ENCODE measurements around the gene LEAP2. TPM values are rescaled to one million over a fixed set of nuclear protein-coding genes. Genes with fewer than 3 reads are reported as not detected.
"Not testable (repeated sequence)": the region's sequence is repeated elsewhere in the genome, so short reads cannot be mapped to it uniquely, and the experiment has no call there.

Gene LEAP2
- total RNA-seq, 1 donor from 2014 or later = 1.7 TPM

DNA sequence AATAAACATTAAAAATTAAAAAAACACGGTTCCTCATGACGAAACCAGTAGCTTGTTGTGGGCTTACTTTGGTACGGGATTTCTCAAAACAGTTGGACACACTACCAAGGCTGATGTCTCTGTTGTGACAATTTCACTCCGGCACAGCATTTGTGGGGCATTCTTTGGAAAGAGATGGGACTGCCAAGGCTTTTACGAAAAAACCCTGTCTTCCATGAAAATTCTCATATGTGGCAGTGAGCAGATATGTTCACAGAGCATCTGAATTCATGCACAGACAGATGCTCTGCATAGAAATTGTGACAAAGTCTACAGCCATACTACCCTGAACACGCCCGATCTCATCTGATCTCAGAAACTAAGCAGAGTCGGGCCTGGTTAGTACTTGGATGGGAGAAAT is 25.2 kb upstream of the LEAP2 start:
- Histone ChIP-seq H3K4me3 (no peak overlapping the region), H3K27me3 (ENCODE audit: low read depth) (no peaks in the 10 kb centered on the region), H3K4me1 (peaks cover 1% of the 10 kb centered on the region), H3K36me3 (no peaks in the 10 kb centered on the region), H3K9me3 (no peaks in the 10 kb centered on the region), H3K27ac (no peak overlapping the region)
- intact Hi-C loops (cut with DNase I) = no loop called here
- TF ChIP-seq, protein P1, sequence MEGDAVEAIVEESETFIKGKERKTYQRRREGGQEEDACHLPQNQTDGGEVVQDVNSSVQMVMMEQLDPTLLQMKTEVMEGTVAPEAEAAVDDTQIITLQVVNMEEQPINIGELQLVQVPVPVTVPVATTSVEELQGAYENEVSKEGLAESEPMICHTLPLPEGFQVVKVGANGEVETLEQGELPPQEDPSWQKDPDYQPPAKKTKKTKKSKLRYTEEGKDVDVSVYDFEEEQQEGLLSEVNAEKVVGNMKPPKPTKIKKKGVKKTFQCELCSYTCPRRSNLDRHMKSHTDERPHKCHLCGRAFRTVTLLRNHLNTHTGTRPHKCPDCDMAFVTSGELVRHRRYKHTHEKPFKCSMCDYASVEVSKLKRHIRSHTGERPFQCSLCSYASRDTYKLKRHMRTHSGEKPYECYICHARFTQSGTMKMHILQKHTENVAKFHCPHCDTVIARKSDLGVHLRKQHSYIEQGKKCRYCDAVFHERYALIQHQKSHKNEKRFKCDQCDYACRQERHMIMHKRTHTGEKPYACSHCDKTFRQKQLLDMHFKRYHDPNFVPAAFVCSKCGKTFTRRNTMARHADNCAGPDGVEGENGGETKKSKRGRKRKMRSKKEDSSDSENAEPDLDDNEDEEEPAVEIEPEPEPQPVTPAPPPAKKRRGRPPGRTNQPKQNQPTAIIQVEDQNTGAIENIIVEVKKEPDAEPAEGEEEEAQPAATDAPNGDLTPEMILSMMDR (IDR thresholded peaks at IDR 0.05) = no peak
- DNase-seq = no peak
- ATAC-seq = no peak

DNA sequence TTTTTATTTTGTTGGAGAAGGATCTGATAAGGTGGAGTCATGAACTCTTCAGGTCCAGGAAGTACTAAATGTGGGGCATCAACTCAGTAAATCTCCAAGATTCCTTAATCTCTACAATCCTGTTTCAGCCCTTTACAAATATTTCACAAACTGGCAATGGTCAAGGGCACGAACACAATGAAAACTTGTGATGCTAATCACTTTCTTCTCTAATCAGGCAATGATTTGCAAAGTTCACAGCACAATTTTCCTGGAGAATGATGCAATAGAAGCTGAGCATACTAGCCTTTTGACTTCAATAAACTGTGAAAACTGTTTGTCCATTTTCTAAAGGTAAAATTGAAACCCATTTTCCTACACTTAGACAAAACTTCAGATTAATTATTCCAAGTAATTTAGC is 24.1 kb upstream of the LEAP2 start:
- no peak overlapping the region for H3K27ac ChIP-seq
- H3K27me3 ChIP-seq (ENCODE audit: low read depth) = no peaks in the 10 kb centered on the region
- no peak overlapping the region for H3K4me3 ChIP-seq
- no peaks in the 10 kb centered on the region for H3K36me3 ChIP-seq
- DNase-seq = no peak
- intact Hi-C loops (cut with DNase I) = no loop called here
- H3K9me3 ChIP-seq = no peaks in the 10 kb centered on the region
- no peak for ATAC-seq
- TF ChIP-seq, protein P1 (IDR thresholded peaks at IDR 0.05) = no peak
- H3K4me1 ChIP-seq = peaks cover 9% of the 10 kb centered on the region

DNA sequence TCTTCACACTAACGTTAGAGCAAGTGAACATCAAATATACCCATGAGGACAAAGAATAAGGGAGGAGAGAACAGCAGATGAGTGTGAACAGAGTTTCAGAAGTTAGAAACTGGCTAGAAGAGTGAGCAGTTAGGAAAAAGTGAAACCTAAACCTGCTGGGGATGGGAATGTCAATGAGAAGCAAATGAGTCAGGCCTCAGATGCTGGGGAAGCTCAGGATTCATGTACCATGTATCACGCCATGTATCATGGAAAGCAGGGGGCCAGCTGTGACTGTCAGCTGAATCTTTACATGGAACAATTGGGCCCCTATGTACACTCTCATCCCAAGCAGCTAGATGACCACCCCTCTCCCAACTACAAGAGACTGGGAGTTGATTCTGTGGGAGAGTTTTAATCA is 23.4 kb upstream of the LEAP2 start:
- DNase-seq = no peak
- TF ChIP-seq, protein P1 (IDR thresholded peaks at IDR 0.05) = no peak
- no peak for ATAC-seq

DNA sequence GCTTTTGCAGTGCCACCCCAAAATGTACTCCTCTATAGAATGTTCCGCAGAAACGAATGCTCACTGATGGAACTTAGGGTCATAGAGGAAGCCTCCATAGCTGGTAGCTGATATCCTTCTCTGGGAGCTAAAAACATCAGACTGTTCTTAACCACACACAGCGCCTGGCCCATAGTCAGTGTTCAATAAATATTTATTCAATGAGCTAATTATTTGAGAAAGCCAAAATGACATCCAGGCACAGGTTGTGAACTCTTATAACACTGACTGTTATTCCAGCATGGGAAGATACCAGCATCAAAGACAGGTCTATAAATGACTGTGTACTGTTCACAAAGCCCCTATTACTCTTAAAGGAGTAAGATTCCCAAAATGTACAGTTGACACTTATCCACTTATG is 20.1 kb upstream of the LEAP2 start:
- no peaks in the 10 kb centered on the region for H3K36me3 ChIP-seq
- no peak overlapping the region for H3K4me3 ChIP-seq
- TF ChIP-seq, protein P1 (IDR thresholded peaks at IDR 0.05) = no peak
- ATAC-seq = no peak
- DNase-seq = no peak
- no peaks in the 10 kb centered on the region for H3K9me3 ChIP-seq
- intact Hi-C loops (cut with DNase I) = no loop called here
- H3K4me1 ChIP-seq = peaks cover 9% of the 10 kb centered on the region
- no peak overlapping the region for H3K27ac ChIP-seq
- no peaks in the 10 kb centered on the region for H3K27me3 ChIP-seq (ENCODE audit: low read depth)

More for the DNA sequence above, 23.4 kb upstream of the LEAP2 start:
- Histone ChIP-seq H3K9me3 (no peaks in the 10 kb centered on the region), H3K27me3 (ENCODE audit: low read depth) (no peaks in the 10 kb centered on the region), H3K4me3 (no peak overlapping the region), H3K27ac (no peak overlapping the region), H3K36me3 (no peaks in the 10 kb centered on the region), H3K4me1 (peaks cover 9% of the 10 kb centered on the region)
- intact Hi-C loops (cut with DNase I) = no loop called here

DNA sequence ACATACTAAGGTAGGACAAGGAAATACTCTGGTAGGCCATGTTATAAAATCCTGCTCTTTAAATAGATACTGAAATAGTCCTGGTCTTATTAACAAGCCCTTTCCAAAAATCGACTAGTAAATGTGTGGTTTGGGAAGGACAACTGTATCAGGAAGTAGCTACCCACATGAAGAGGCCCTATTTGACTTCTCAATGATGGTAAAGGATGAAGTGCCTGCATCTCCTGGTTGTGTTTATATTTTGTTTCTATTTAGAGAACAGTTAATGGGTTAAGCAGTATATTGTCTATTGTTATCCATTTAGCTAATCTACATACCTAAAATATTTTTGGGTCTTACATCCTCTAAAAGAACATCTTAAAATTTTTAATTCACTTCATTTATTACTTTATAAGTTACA is 19.7 kb upstream of the LEAP2 start:
- intact Hi-C loops (cut with DNase I) = no loop called here
- peaks cover 9% of the 10 kb centered on the region for H3K4me1 ChIP-seq
- ATAC-seq (no peak), DNase-seq (no peak)
- H3K27me3 ChIP-seq (ENCODE audit: low read depth) = no peaks in the 10 kb centered on the region
- TF ChIP-seq, protein P1 (IDR thresholded peaks at IDR 0.05) = no peak
- no peaks in the 10 kb centered on the region for H3K9me3 ChIP-seq
- no peak overlapping the region for H3K27ac ChIP-seq
- no peaks in the 10 kb centered on the region for H3K36me3 ChIP-seq
- no peak overlapping the region for H3K4me3 ChIP-seq

DNA sequence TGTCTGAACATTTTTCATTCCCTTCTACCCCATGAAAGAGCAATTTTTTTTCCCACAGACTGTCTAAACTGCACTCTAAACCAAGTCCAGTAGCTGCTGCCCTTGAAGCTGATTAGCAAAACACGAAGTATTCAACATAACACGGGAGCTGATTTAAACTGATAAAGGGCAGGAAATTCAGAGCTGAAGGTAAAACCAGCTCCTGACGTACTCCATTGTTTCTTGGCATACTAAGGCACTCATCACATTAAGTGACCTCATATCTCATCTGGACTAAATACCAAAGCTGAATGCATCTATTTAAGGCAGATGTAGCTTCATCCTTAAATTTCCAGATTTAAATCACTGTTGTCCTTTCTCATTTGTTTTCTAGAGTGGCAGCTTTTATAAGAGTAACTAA is 19.2 kb upstream of the LEAP2 start:
- intact Hi-C loops (cut with DNase I) = no loop called here
- H3K9me3 ChIP-seq = no peaks in the 10 kb centered on the region
- no peaks in the 10 kb centered on the region for H3K36me3 ChIP-seq
- TF ChIP-seq, protein P1 (IDR thresholded peaks at IDR 0.05) = no peak
- DNase-seq = no peak
- H3K4me3 ChIP-seq = no peak overlapping the region
- no peak overlapping the region for H3K27ac ChIP-seq
- no peak for ATAC-seq
- H3K4me1 ChIP-seq = peaks cover 9% of the 10 kb centered on the region
- no peaks in the 10 kb centered on the region for H3K27me3 ChIP-seq (ENCODE audit: low read depth)

DNA sequence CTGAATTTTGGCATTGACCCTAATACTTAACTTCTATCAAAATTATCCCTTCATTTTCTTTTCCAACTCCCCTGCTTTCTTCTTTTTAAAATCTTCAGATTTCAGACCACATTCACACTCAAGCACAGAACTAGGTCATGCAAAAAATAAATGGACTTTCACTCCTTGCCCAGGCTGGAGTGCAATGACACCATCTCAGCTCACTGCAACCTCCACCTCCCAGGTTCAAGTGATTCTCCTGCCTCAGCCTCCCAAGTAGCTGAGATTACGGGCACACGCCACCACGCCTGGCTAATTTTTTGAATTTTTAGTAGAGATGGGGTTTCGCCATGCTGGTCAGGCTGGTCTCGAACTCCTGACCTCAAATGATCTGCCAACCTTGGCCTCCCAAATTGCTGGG is 18.5 kb upstream of the LEAP2 start:
- ATAC-seq; H3K27me3 ChIP-seq (ENCODE audit: low read depth); H3K36me3 ChIP-seq; H3K9me3 ChIP-seq; H3K4me3 ChIP-seq; intact Hi-C loops (cut with DNase I); H3K27ac ChIP-seq; H3K4me1 ChIP-seq; DNase-seq: not testable (repeated sequence)
